Astrocyte (in vitro differentiated cells and primary cell): ENCODE measurements around the gene VEZT.

Experiments
- EZH2 ChIP-seq: IDR thresholded peaks from 2 replicates; pipeline ENCODE4 v1.6.1; 2012; ENCODE audit warnings: mild to moderate bottlenecking, low read length, inconsistent platforms; ENCODE audit not compliant: insufficient read depth
- TF ChIP-seq, protein P1 (sequence below): IDR thresholded peaks from 2 replicates; pipeline ENCODE4 v1.5.1; 2011; ENCODE audit warnings: low read depth, mild to moderate bottlenecking, inconsistent platforms, low read length, moderate library complexity; ENCODE audit not compliant: insufficient read depth

GRCh38 chr12:95298916-95299315, 81.3 kb downstream of the VEZT start:
- TF ChIP-seq, protein P1, sequence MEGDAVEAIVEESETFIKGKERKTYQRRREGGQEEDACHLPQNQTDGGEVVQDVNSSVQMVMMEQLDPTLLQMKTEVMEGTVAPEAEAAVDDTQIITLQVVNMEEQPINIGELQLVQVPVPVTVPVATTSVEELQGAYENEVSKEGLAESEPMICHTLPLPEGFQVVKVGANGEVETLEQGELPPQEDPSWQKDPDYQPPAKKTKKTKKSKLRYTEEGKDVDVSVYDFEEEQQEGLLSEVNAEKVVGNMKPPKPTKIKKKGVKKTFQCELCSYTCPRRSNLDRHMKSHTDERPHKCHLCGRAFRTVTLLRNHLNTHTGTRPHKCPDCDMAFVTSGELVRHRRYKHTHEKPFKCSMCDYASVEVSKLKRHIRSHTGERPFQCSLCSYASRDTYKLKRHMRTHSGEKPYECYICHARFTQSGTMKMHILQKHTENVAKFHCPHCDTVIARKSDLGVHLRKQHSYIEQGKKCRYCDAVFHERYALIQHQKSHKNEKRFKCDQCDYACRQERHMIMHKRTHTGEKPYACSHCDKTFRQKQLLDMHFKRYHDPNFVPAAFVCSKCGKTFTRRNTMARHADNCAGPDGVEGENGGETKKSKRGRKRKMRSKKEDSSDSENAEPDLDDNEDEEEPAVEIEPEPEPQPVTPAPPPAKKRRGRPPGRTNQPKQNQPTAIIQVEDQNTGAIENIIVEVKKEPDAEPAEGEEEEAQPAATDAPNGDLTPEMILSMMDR = no peak
- no peak for TF ChIP-seq EZH2
